NCI-H345 (cell line): ENCODE data around the gene CD99L2.
"Not testable (repeated sequence)": the region's sequence is repeated elsewhere in the genome, so short reads cannot be mapped to it uniquely, and the experiment has no call there.

Experiments
- DNase-seq: peaks from one replicate; lab custom pipeline; 2025; lab: John Stamatoyannopoulos, UW

CD99L2 gene

GRCh38 chrX:150854856-150855255 lies 43.6 kb downstream of the CD99L2 start:
- DNase-seq = peak; percentile 11

GRCh38 chrX:150849996-150850720 lies 48.3 kb downstream of the CD99L2 start:
- DNase-seq = no peak

DNA sequence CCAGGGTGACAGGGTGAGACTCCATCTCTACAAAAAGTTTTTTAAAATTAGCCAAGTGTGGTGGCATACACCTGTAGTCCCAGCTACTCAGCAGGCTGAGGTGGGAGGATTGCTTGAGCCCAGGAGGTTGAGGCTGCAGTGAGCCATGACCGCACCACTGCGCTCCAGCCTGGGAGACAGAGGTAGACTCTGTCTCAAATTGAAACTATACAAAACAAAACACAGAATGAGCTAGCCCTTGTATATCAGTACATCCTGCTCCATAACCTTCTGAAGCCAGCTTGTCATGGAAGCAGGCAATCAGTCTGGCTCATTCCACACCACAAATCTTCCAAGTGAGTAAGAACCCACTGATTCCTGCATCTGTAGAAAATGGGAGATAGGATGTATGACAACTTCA lies 49.0 kb downstream of the CD99L2 start:
- no peak for DNase-seq

DNA sequence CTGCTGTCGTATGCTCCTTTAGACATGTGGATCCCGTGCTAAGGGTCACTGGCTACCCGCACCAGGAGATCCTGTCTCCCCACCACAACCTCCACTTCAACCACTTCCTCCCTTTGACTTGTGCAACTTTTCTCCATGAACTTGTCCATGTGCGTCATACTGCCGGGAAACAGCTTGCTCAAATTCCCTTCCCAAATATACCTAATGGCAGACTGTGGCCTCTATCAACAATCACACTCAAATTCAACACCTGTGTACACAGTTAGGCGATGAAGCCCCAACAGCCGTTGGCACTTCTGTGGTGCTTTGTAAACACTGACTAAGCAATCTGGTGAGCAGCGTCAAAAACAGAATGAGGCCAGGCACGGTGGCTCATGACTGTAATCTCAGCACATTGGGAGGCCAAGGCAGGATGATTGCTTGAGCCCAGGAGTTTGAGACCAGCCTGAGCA lies 49.5 kb downstream of the CD99L2 start:
- DNase-seq = peak; percentile 83

DNA sequence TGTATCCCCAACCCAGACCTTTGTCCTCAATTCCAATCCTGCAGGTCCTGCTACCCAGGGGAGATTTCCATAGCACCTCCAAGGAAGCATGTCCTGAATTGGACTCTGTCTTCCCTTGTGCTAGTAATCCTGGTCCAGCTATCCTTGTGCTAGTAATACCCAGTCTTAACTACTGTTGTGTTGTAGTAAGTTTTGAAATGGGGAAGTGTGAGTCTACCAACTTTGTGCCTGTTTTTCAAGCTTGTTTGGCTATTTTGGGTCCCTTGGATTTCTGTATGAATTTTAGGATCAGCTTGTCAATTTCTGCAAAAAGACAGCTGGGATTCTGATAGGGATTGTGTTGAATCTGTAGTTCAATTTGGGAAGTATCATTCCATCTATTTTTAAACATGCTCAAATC lies 51.4 kb downstream of the CD99L2 start:
- no peak for DNase-seq

DNA sequence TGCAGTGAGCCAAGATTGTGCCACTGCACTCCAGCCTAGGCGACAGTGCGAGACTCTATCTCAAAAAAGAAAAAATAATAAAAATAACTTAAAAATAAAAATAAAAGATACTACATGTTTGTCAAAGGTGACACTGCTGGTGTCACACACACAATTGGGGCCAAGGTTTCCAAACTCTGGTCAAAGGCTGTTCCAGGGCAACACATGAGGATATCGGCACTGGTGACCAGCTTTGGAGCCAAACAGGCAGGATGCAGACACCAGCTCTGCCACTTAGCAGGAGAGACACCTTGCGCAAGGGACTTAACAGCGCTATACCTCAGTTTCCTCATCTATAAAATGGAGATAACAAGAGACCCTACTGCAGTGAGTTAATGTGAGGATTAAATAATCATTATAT lies 52.3 kb downstream of the CD99L2 start:
- no peak for DNase-seq

- no peak for DNase-seq
Measured at GRCh38 chrX:150845091-150845490, 53.4 kb downstream of the CD99L2 start.

- DNase-seq = no peak
Measured at GRCh38 chrX:150844016-150844415, 54.5 kb downstream of the CD99L2 start.

GRCh38 chrX:150842198-150842685 lies 56.2 kb downstream of the CD99L2 start:
- peak; percentile 68 for DNase-seq

DNA sequence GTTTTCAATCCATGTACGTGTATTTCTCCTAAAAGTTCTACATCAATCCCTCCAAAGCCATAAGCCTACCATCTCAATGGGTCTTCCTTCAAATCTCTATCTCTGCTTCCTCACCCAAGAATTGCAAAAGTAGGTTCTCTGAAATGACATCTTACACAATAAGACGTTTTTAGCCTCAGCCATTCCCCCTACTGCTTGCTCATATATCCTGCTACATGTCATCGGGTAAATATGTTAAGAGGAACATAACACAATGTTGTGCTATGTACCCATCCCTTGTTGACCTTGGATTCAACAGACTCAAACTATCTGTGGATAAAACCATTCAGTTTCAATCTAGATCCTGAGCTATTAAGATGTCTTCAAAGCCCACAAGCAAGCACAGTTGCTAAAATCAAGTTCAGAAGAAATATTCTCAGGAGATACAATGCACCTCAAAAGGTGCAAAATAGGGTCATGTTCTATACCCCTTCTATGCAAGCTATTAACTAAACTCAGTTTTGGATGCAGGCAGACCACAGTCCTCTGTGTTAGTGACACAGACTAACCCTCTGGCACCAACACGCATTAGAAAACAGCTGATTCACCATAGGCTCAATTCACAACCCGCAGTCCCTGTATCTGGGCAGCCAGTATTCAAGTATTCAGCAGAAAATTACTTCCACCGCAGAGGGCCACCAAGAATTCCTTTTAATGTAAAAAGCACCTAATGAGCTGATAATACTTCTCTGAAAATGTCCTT lies 56.8 kb downstream of the CD99L2 start:
- DNase-seq = no peak

DNA sequence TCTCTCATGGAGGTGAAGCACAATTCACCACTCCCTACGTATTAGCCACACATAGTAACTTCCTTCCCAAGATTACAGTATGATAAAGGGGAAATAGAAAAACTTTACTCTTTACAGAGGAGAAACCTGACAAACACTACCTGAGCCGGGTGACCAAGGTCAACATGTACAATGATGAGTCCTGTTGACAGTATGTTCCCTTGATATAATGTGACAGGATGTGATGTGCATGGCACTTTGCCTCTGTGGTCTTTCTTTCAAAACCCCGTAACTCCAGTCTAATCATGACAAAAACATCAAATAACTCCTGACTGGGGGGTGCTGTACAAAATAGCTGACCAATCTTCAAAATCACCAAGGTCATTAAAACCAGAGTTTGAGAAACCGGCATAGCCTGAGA lies 60.6 kb downstream of the CD99L2 start:
- no peak for DNase-seq

DNA sequence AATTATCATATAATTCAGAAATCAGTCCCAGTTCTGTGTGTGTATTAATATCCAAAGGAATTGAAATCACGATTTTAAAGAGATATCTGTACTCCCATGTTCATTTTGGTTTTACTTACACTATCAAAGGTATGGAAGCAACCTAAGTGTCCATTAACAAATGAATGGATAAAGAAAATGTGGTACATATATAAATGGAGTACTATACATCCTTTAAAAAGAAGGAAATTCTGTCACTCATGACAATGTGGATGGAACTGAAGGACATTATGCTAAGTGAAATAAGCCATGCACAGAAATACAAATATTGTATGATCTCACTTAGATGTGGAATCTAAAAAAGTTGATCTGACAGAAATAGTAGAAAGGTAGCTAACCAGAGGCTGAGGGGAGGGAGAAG lies 63.8 kb downstream of the CD99L2 start:
- no peak for DNase-seq

GRCh38 chrX:150833454-150834056 lies 64.9 kb downstream of the CD99L2 start:
- no peak for DNase-seq

DNA sequence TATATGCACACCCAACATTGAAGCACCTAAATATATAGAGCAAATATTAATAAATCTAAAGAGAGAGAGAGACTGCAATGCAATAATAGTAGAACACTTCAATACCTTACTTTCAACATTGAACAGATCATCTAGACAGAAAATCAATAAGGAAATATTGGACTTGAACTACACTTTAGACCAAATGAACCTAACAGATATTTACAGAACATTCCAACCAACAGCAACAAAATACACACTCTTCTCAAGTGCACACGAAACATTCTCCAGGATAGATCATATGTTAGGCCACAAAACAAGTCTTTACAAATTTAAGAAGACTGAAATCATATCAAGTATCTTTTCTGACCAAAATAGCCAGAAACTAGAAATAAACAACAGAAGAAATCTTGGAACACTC lies 66.6 kb downstream of the CD99L2 start:
- DNase-seq = no peak

GRCh38 chrX:150828785-150829184 lies 69.7 kb downstream of the CD99L2 start:
- no peak for DNase-seq

DNA sequence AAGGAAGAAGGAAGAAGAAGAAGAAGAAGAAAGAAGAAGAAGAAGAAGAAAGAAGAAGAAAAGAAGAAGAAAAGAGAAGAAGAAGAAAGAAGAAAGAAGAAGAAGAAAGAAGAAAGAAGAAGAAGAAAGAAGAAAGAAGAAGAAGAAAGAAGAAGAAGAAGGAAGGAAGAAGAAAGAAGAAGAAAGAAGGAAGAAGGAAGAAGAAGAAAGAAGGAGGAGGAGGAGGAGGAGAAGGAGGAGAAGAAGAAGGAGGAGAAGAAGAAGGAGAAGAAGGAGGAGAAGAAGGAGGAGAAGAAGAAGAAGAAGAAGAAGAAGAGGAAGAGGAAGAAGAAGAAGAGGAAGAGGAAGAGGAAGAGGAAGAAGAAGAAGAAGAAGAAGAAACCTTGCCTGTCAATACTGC lies 74.1 kb downstream of the CD99L2 start:
- DNase-seq = not testable (repeated sequence)

DNA sequence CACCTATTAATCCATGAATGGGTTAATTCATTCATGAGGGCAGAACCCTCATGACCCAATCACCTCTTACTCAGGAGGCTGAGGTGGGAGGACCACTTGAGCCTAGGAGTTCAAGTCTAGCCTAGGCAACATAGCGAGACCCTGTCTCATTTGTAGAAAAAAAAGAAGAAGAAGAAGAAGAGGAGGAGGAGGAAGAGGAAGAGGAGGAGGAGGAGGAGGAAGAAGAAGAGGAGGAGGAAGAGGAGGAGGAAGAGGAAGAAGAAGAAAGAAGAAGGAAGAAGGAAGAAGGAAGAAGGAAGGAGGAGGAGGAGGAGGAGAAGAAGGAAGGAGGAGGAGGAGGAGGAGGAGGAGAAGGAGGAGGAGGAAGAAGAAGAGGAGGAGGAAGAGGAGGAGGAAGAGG lies 74.6 kb downstream of the CD99L2 start:
- not testable (repeated sequence) for DNase-seq

DNA sequence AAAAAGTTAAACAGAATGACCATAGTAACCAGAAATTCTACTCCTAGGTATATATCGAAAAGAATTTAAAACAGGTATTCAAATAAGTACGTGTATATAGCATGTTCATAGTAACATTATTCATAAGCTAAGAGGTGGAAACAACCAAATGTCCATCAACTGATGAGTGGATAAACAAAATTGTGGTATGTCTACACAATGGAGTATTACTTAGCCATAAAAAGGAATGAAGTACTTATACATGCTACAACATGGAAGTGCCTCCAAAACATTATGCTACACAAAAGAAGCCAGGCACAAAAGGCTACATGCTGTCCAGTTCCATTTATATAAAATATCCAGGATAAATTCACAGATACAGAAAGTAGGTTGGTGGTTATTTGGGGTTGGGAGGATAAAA lies 76.5 kb downstream of the CD99L2 start:
- DNase-seq = no peak

GRCh38 chrX:150813922-150814321 lies 84.5 kb downstream of the CD99L2 start:
- DNase-seq = no peak

DNA sequence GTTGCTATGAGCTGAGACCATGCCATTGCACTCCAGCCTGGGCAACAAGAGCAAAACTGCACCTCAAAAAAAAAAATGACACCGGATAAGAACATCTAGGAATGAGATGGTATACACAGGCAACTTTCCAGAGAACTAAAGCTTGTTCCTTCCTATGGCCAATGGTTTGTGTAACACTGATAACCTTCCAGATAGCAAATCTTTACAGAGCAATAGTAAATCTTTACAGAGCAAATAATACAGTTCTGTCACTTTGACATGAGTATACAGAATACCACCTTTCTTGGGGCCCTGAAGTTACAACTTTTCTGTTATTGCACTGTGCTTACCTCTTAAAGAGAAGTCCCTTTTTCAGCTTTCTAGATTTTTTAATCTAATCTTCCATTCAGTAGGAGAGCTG lies 91.6 kb downstream of the CD99L2 start:
- DNase-seq = no peak

DNA sequence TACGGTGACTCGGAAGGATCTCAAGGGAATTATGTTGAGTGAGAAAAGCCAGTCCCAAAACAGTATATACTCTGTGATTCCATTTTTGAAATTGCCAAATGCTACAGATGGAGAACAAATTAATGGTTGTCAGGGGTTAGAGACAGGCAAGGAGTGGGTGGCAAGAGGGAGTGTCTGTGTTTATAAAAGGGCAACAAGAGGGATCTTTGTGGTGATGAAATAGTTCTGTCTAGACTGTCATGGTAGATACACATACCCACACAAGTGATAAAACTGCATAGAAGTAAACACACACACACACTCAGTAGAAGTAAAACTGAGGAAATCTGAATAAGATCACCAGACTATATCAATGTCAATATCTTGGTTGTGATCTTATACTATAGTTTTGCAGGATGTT lies 92.7 kb downstream of the CD99L2 start:
- DNase-seq = no peak

DNA sequence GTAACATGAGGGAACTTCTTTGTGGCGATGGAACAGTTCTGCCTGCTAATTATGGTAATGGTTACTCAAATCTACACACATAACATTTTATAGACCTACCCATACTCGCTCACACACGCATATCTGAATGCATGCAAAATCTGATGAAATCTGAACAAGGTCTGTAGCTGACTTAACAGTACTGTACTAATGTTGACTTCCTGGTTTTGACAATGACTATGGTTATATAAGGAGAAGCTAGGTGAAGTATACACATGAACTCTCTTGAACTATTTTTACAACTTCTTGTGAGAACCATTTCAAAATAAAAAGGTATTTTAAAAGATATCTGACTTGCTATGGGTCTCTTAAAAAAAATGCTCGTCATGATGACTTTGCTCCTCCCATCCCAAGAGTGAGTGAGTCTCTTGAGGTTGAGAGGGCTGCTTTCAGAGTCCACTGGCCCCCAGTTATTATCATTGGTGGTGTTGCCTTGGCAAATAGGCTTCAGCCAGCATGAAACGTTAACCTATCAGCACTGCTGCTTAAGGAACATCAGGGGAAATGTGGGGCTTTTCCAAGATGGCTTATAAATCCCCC lies 105.4 kb downstream of the CD99L2 start:
- DNase-seq = no peak

GRCh38 chrX:150790021-150790420 lies 108.4 kb downstream of the CD99L2 start:
- no peak for DNase-seq
